IMR-90 (cell line): ENCODE data around the gene ZNF641. TPM values are rescaled to one million over a fixed set of nuclear protein-coding genes. Genes with fewer than 3 reads are reported as not detected.

Source experiments
- ATAC-seq: fragments of 200-7000 bp; cut with Tn5 transposase; 2 replicates; pipeline ENCODE4 v1.9.1; 2020; ENCODE audit warnings: low read depth, mild to moderate bottlenecking, moderate library complexity
- BruUV-seq: library from RNA; stranded (reverse); fragments of 400-500 nt; replicated peaks from 2 replicates; lab custom pipeline; 2021; lab: Mats Ljungman, UMichigan
- CTCF ChIA-PET: fragments of 300-600 bp; formaldehyde crosslinking; extraction: SDS; loops from one replicate; lab custom pipeline; 2021; ENCODE audit warnings: antibody characterized with exemption; lab: Yijun Ruan, JAX
- POLR2A ChIA-PET: fragments of 300-600 bp; sonication (Branson Sonifier 250); formaldehyde crosslinking; loops from one replicate; lab custom pipeline; 2022; ENCODE audit warnings: antibody characterized with exemption; ENCODE audit not compliant: unreplicated experiment; lab: Charles Lee
- DNase-seq: peaks from one replicate; pipeline ENCODE4 v3.0.0; 2013
- H2AFZ ChIP-seq: replicated peaks from 2 replicates; pipeline ENCODE3; 2013; ENCODE audit warnings: low read length, mild to moderate bottlenecking; ENCODE audit not compliant: poor library complexity
- H2AK5ac ChIP-seq: 2 replicates; pipeline ENCODE4 v1.6.1; 2013; ENCODE audit warnings: low read depth, low read length, inconsistent platforms
- H2AK9ac ChIP-seq: replicated peaks from 2 replicates; pipeline ENCODE3; 2013; ENCODE audit warnings: mild to moderate bottlenecking, low read depth, low read length, moderate library complexity; ENCODE audit not compliant: poor library complexity
- H2BK120ac ChIP-seq: 2 replicates; pipeline ENCODE4 v1.6.1; 2013; ENCODE audit warnings: low read depth, low read length, inconsistent platforms
- H2BK15ac ChIP-seq: 3 replicates; pipeline ENCODE4 v1.6.1; 2013; ENCODE audit warnings: low read depth, low read length, inconsistent platforms
- H2BK20ac ChIP-seq: 2 replicates; pipeline ENCODE4 v1.6.1; 2013; ENCODE audit warnings: low read depth, mild to moderate bottlenecking, inconsistent platforms, low read length, moderate library complexity
- H2BK5ac ChIP-seq: 2 replicates; pipeline ENCODE4 v1.6.1; 2013; ENCODE audit warnings: mild to moderate bottlenecking, low read depth, low read length, inconsistent platforms; ENCODE audit not compliant: poor library complexity, severe bottlenecking
- H3K14ac ChIP-seq: replicated peaks from 2 replicates; pipeline ENCODE4 v1.6.1; 2013; ENCODE audit warnings: low read depth, low read length, inconsistent platforms
- H3K18ac ChIP-seq: 2 replicates; pipeline ENCODE4 v1.6.1; 2013; ENCODE audit warnings: low read depth, low read length, control low read depth
- H3K23ac ChIP-seq: 2 replicates; pipeline ENCODE4 v1.6.1; 2013; ENCODE audit warnings: low read depth, low read length, inconsistent platforms
- H3K27ac ChIP-seq: 2 replicates; pipeline ENCODE4 v1.5.1; 2013; ENCODE audit warnings: mild to moderate bottlenecking, control low read depth, low read length; ENCODE audit not compliant: insufficient read depth
- H3K27me3 ChIP-seq: 2 replicates; pipeline ENCODE4 v1.6.1; 2013; ENCODE audit warnings: low read length; ENCODE audit not compliant: control insufficient read depth, insufficient read depth
- H3K36me3 ChIP-seq: 2 replicates; pipeline ENCODE4 v1.6.1; 2013; ENCODE audit warnings: low read length, mixed read lengths; ENCODE audit not compliant: control insufficient read depth, insufficient read depth
- H3K4ac ChIP-seq: 2 replicates; pipeline ENCODE4 v1.6.1; 2013; ENCODE audit warnings: low read depth, low read length, inconsistent platforms
- H3K4me1 ChIP-seq: 2 replicates; pipeline ENCODE4 v1.6.1; 2013; ENCODE audit warnings: low read length, mixed read lengths; ENCODE audit not compliant: control insufficient read depth, insufficient read depth
- H3K4me2 ChIP-seq: 2 replicates; pipeline ENCODE4 v1.6.1; 2013; ENCODE audit warnings: low read depth, mild to moderate bottlenecking, control low read depth, low read length, moderate library complexity
- H3K4me3 ChIP-seq: 2 replicates; pipeline ENCODE4 v1.5.1; 2013; ENCODE audit warnings: low read depth, mild to moderate bottlenecking, control low read depth, low read length, moderate library complexity; ENCODE audit not compliant: insufficient read depth
- H3K56ac ChIP-seq: 2 replicates; pipeline ENCODE4 v1.6.1; 2013; ENCODE audit warnings: low read length, inconsistent platforms; ENCODE audit not compliant: insufficient read depth; ENCODE audit errors: extremely low read depth
- H3K79me1 ChIP-seq, 2 experiments: 2 replicates each; pipeline ENCODE4 v1.6.1; 2013; ENCODE audit warnings: low read length in 2 of 2, inconsistent platforms in 1 of 2, low read depth in 1 of 2
- H3K9ac ChIP-seq: 2 replicates; pipeline ENCODE4 v1.6.1; 2013; ENCODE audit warnings: low read depth, low read length, control low read depth
- H3K9me1 ChIP-seq: 2 replicates; pipeline ENCODE4 v1.6.1; 2013; ENCODE audit warnings: low read length, inconsistent platforms; ENCODE audit not compliant: insufficient read depth
- H3K9me3 ChIP-seq: 2 replicates; pipeline ENCODE4 v1.6.1; 2013; ENCODE audit warnings: low read length; ENCODE audit not compliant: control insufficient read depth, insufficient read depth
- H4K20me1 ChIP-seq: 2 replicates; pipeline ENCODE4 v1.6.1; 2013; ENCODE audit warnings: low read length, inconsistent platforms; ENCODE audit not compliant: insufficient read depth
- H4K5ac ChIP-seq: 2 replicates; pipeline ENCODE4 v1.6.1; 2013; ENCODE audit warnings: mild to moderate bottlenecking, low read depth, low read length, control low read depth
- H4K8ac ChIP-seq, 2 experiments: 2 replicates each; pipeline ENCODE4 v1.6.1; 2013; ENCODE audit warnings: low read depth in 2 of 2, low read length in 2 of 2, control low read depth in 1 of 2, inconsistent platforms in 1 of 2
- H4K91ac ChIP-seq: 2 replicates; pipeline ENCODE4 v1.6.1; 2013; ENCODE audit warnings: low read depth, low read length, inconsistent platforms; ENCODE audit not compliant: insufficient read depth
- BHLHE40 ChIP-seq: fragments of 150-350 bp; IDR thresholded peaks from 2 replicates; pipeline ENCODE4 v1.6.1; 2016; ENCODE audit warnings: mild to moderate bottlenecking, low read depth, low read length
- CEBPB ChIP-seq: IDR thresholded peaks from 2 replicates; pipeline ENCODE4 v1.6.1; 2012; ENCODE audit warnings: low read depth, low read length, improper control_type of control experiment
- CHD1 ChIP-seq: IDR thresholded peaks from 2 replicates; pipeline ENCODE4 v1.6.1; 2012; ENCODE audit warnings: low read depth, low read length, improper control_type of control experiment
- ELK1 ChIP-seq: fragments of 150-350 bp; IDR thresholded peaks from 2 replicates; pipeline ENCODE4 v1.6.1; 2016; ENCODE audit warnings: low read depth, mild to moderate bottlenecking, low read length, moderate library complexity, borderline replicate concordance
- FOS ChIP-seq: fragments of 150-350 bp; IDR thresholded peaks from 2 replicates; pipeline ENCODE4 v1.6.1; 2016; ENCODE audit warnings: low read depth, low read length
- MAFK ChIP-seq: IDR thresholded peaks from 2 replicates; pipeline ENCODE4 v1.6.1; 2012; ENCODE audit warnings: low read depth, low read length, improper control_type of control experiment
- MAZ ChIP-seq: IDR thresholded peaks from 2 replicates; pipeline ENCODE4 v1.6.1; 2012; ENCODE audit warnings: low read depth, mild to moderate bottlenecking, low read length, improper control_type of control experiment, moderate library complexity, borderline replicate concordance
- MXI1 ChIP-seq: IDR thresholded peaks from 2 replicates; pipeline ENCODE4 v1.6.1; 2012; ENCODE audit warnings: low read depth, mild to moderate bottlenecking, low read length, moderate library complexity, borderline replicate concordance
- NFE2L2 ChIP-seq: fragments of 150-350 bp; IDR thresholded peaks from 2 replicates; pipeline ENCODE4 v1.6.1; 2016; ENCODE audit warnings: low read depth, mild to moderate bottlenecking, low read length
- POLR2A ChIP-seq: IDR thresholded peaks from 2 replicates; pipeline ENCODE4 v1.6.1; 2012; ENCODE audit warnings: mild to moderate bottlenecking, low read depth, low read length
- RCOR1 ChIP-seq: IDR thresholded peaks from 2 replicates; pipeline ENCODE4 v1.6.1; 2012; ENCODE audit warnings: mild to moderate bottlenecking, low read length, improper control_type of control experiment; ENCODE audit not compliant: insufficient replicate concordance
- RFX5 ChIP-seq: IDR thresholded peaks from 2 replicates; pipeline ENCODE4 v1.8.0; 2012; ENCODE audit warnings: low read depth, mild to moderate bottlenecking, low read length, moderate library complexity
- SMC3 ChIP-seq: fragments of 150-350 bp; IDR thresholded peaks from 2 replicates; pipeline ENCODE4 v1.6.1; 2016; ENCODE audit warnings: low read depth, mild to moderate bottlenecking, antibody characterized with exemption, low read length, moderate library complexity
- USF2 ChIP-seq: fragments of 150-350 bp; IDR thresholded peaks from 2 replicates; pipeline ENCODE4 v1.6.1; 2017; ENCODE audit warnings: mild to moderate bottlenecking, antibody characterized with exemption, low read length, low read depth
- WGBS, 2 experiments: methylation state at CpG; one replicate each; pipeline versions ENCODE4 v1.1.5 to v1.1.7; 2013; ENCODE audit warnings: missing lambda C conversion rate in 2 of 2; ENCODE audit not compliant: insufficient read length in 1 of 2; ENCODE audit errors: extremely low coverage in 2 of 2; 5-methylcytosine and 5-hydroxymethylcytosine counted together
- dilution Hi-C: fragments of 300-500 bp; cut with HindIII; formaldehyde crosslinking; loops from one replicate; pipeline ENCODE4 v1.14.3; 2018; ENCODE audit warnings: low sequenced_read_pairs; ENCODE audit not compliant: unreplicated experiment
- in situ Hi-C: fragments of 300-500 bp; cut with MboI; formaldehyde crosslinking; loops from 3 replicates; pipeline ENCODE4 v1.14.3; 2019; ENCODE audit warnings: low sequenced_read_pairs, inconsistent platforms, mixed read lengths
- intact Hi-C: fragments of 100-400 bp; cut with micrococcal nuclease; formaldehyde crosslinking; loops from 2 replicates; pipeline ENCODE4 v1.10.0; 2022
- polyA plus RNA-seq, 3 experiments: library from polyadenylated mRNA; depleted of rRNA; stranded (reverse); fragments of >200 nt; gene quantifications; 2 replicates each; pipeline ENCODE4 v1.2.3, GENCODE V29; 2012; ENCODE audit warnings: low replicate concordance in 1 of 3
- total RNA-seq: library from RNA; depleted of rRNA; stranded (reverse); fragments of >200 nt; gene quantifications from 2 replicates; pipeline ENCODE4 v1.2.3, GENCODE V29; 2012
- TF ChIP-seq, protein P1 (sequence below): conservative IDR thresholded peaks from 2 replicates; pipeline ENCODE4 v1.5.1; 2012; ENCODE audit warnings: mild to moderate bottlenecking, low read depth, low read length, improper control_type of control experiment

ZNF641 gene
- total and polyA plus RNA-seq, 2 of the 4 experiments (the other 2 are of a cell fraction): 2.5 to 5.2 TPM

DNA sequence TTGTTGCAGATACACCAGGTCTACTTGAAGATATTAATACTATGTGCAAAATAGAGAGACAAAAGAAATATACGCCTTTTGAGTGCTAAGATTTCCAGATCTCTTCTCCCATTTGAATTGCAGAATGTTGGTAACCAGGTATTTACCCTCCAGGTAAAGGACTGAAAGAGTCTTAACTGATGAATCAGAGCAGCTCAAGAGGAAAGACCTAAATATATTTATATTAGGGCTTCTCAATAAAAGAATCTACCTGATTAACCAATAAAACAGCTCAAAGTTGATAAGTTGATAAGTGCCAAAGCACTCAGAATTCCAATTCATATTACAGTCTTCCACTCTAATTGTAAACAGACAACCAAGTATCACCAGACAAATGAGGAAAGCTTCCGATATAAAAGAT is 59.2 kb downstream of the ZNF641 start:
- Histone ChIP-seq H3K18ac (no peak overlapping the region), H4K20me1 (no peaks in the 10 kb centered on the region), H4K8ac (no peak overlapping the region), H2AFZ (no peak overlapping the region), H2BK5ac (no peak overlapping the region), H3K14ac (no peak overlapping the region), H2BK15ac (no peak overlapping the region), H2BK20ac (no peak overlapping the region), H3K4me1 (no peaks in the 10 kb centered on the region), H3K27me3 (peaks cover 1% of the 10 kb centered on the region), H3K4me3 (no peak overlapping the region), H3K9ac (no peak overlapping the region), H3K79me1 (no peaks in the 10 kb centered on the region), H4K91ac (no peak overlapping the region), H3K4me2 (no peak overlapping the region), H3K56ac (no peak overlapping the region), H3K36me3 (no peaks in the 10 kb centered on the region), H2AK9ac (no peak overlapping the region), H2BK120ac (no peak overlapping the region), H3K4ac (no peak overlapping the region), H4K5ac (no peak overlapping the region), H3K9me3 (no peaks in the 10 kb centered on the region), H2AK5ac (no peak overlapping the region), H3K23ac (no peak overlapping the region), H3K27ac (no peak overlapping the region), H3K9me1 (0 out of 2 replicates have a peak, but pooled peaks cover 3% of the 10 kb centered on the region)
- dilution Hi-C loops (no loop called here), in situ Hi-C loops (no loop called here), intact Hi-C loops (no loop called here)
- DNase-seq: no peak
- TF ChIP-seq FOS: no peak
- no peak for TF ChIP-seq BHLHE40
- no peak for TF ChIP-seq SMC3
- no peak for TF ChIP-seq MAFK
- no peak for TF ChIP-seq CEBPB
- no peak for TF ChIP-seq USF2
- TF ChIP-seq, protein P1, sequence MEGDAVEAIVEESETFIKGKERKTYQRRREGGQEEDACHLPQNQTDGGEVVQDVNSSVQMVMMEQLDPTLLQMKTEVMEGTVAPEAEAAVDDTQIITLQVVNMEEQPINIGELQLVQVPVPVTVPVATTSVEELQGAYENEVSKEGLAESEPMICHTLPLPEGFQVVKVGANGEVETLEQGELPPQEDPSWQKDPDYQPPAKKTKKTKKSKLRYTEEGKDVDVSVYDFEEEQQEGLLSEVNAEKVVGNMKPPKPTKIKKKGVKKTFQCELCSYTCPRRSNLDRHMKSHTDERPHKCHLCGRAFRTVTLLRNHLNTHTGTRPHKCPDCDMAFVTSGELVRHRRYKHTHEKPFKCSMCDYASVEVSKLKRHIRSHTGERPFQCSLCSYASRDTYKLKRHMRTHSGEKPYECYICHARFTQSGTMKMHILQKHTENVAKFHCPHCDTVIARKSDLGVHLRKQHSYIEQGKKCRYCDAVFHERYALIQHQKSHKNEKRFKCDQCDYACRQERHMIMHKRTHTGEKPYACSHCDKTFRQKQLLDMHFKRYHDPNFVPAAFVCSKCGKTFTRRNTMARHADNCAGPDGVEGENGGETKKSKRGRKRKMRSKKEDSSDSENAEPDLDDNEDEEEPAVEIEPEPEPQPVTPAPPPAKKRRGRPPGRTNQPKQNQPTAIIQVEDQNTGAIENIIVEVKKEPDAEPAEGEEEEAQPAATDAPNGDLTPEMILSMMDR: no peak
- TF ChIP-seq MXI1: no peak
- TF ChIP-seq POLR2A: no peak
- no peak for TF ChIP-seq CHD1
- no peak for TF ChIP-seq RFX5
- no peak for TF ChIP-seq NFE2L2
- no peak for TF ChIP-seq MAZ
- no peak for TF ChIP-seq ELK1
- no peak for TF ChIP-seq RCOR1
- WGBS, 2 experiments: no CpG with 5 or more reads among the region's 2 CpGs
- ATAC-seq: no peak
- ChIA-PET POLR2A (no interaction called here), CTCF (no interaction called here)
- BruUV-seq: no TSS peak
